Activated CD4-positive, alpha-beta T cell treated with anti-CD3 and anti-CD28 coated beads, Interleukin-2, Interleukin-4, amounts not matched to agents 100 ng/mL and 50 ng/mL, durations not matched to agents 16 hours and 8 hours (primary cell): ENCODE results near the gene LRRC27.
"Not testable (repeated sequence)": the region's sequence is repeated elsewhere in the genome, so short reads cannot be mapped to it uniquely, and the experiment has no call there.

Experiments used
- DNase-seq: peaks from one replicate; pipeline ENCODE4 v3.0.0-alpha.2; 2020; ENCODE audit warnings: low spot score

The LRRC27 gene

DNA sequence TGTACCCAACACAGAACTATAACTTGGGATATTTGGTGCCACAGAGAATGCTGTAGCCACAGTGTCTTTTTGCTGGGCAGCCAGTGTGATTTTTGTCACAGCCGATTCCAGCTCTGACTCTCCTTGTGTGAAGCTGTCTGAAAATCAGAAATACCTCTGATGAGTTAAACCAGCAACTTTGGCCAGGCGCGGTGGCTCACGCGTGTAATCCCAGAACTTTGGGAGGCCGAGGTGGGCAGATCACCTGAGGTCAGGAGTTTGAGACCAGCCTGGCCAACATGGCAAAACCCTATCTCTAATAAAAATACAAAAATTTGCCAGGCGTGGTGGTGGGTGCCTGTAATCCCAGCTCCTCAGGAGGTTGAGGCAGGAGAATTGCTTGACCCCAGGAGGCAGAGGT, 5.9 kb downstream of the LRRC27 start:
- not testable (repeated sequence) for DNase-seq

DNA sequence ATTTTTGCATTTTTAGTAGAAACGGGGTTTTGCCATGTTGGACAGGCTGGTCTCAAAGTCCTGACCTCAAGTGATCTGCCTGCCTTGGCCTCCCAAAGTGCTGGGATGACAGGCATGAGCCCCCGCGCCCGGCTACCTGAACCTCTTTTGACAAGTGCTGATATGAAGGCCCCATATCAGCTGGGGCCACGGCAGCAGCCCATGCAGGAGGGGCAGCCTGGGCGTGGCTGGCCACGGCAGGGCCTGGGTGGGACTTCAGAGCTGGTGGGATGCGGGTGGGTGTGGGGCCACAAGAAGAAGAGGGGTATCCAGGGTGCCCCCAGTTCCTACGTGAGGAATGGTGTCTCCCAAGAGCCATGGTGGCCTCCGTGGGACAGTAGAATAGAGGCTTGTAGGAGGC, 6.9 kb downstream of the LRRC27 start:
- no peak for DNase-seq

DNA sequence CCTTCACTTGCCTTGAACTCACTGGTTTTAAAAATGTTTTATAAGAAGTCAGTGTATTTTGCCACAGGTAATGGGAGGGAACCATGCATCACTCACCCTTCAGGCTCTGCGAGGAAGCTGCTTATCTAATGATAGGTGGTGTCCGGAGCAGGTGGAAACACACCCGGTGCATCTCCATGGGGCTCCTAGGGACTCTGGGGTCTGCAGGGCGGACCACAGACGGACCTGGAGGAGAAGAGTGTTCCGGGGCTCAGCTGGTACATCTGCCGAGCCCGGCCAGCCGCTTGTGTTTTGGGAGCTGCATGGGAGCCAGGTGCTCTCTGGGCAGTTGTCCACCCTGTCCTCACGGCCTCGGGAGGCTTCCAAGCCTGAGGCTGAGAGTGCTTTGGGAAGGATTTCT, 7.3 kb downstream of the LRRC27 start:
- DNase-seq: no peak

DNA sequence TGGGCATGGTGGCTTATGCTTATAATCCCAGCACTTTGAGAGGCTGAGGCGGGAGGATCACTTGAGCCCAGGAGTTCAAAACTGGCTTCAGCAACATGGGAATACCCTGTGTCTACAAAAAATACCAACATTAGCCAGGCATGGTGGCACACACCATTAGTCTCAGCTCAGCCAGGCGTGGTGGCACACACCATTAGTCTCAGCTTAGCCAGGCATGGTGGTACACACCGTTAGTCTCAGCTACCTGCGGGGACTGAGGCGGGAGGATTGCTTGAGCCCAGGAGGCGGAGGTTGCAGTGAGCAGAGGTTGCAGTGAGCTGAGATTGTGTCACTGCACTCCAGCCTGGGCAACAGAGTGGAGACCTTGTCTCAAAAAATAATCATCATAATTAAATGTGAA, 9.0 kb downstream of the LRRC27 start:
- no peak for DNase-seq

GRCh38 chr10:132341781-132342180, 9.8 kb downstream of the LRRC27 start:
- DNase-seq: no peak

DNA sequence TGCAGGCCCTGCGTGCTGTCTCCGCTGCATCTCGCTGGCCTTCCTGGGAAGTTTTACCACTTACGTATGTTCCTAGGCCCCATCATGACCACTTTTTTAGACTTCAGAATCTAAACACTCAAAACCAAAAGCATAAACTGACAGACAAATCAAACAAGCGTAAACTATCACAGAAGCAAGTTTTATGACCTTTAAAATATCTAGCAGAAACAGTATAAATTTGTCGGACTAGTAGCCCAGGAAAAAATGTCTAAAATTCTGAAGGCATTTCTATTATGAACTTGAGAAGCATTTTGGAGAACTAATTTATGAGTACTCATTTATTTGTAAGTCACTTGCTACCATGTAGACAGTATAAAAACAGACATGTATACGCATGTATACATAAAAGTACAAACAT, 10.6 kb downstream of the LRRC27 start:
- DNase-seq: no peak

- no peak for DNase-seq
Measured at GRCh38 chr10:132344386-132344785, 12.4 kb downstream of the LRRC27 start.

DNA sequence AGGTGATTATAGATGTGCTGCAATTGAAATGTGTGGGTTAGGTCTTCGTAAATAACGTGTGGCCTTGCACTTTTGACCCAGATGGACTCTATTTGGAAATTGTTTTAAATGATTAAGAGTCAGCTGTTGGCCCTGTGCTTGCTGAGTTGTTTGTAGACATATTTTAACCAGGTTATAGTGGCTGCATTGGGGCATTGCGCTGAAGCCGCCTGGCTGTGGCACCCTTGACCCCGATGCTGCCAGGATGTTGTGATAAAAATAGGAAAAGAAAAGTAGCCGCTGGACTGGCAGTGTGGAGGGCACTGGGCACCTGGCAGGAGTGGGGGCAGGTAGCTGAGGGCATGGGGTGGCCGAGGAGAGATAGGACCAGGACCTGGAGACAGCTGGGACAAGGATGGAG, 13.4 kb downstream of the LRRC27 start:
- no peak for DNase-seq

GRCh38 chr10:132346806-132347205, 14.8 kb downstream of the LRRC27 start:
- DNase-seq: no peak

DNA sequence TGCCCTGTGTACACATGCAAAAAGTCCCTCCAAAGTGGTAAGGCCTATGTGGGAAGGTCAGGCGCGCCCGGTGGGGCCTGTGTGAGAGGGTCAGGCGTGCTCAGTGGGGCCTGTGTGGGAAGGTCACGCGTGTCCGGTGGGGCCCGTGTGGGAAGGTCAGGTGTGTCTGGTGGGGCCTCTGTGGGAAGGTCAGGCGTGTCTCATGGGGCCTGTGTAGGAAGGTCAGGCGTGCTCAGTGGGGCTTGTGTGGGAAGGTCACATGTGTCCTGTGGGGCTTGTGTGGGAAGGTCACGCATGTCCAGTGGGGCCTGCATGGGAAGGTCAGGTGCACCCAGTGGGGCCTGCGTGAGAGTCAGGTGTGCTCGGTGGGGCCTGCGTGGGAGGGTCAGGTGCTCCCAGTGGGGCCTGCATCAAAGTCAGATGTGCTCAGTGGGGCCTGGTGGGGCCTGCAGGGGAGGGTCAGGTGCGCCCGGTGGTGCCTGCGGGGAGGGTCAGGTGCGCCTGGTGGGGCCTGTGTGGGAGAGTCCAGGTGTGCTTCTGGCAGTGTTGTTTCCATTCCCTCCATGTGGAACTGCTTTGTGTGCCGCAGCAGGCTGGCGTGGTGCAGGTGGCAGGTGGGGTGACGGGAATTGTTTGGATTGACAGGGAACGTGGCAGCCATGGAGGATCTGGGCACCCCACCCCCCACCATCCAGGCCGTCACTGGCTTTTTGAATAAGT, 15.4 kb downstream of the LRRC27 start:
- DNase-seq: no peak

- no peak for DNase-seq
Measured at GRCh38 chr10:132347931-132348267, 15.9 kb downstream of the LRRC27 start.

- DNase-seq: no peak
Measured at GRCh38 chr10:132349766-132350165, 17.8 kb downstream of the LRRC27 start.

DNA sequence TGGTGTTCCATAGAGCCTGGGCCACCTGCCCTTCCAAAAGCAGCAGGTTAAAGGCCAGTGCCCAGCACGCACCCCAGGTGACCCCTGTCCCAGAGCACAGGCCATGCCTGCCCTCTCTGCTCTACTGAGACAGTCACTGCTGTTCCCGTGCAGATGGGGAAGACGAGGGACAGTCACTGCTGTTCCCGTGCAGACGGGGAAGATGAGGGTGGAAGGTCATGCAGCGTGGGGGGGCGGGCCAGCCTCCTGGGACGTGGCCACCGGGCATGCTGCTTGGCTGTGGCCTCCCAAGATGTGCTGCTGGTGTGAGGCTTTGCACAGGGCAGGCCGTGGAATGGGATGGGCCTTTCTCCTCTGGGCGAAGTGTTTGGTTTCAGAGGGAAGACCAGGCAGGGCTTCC, 18.4 kb downstream of the LRRC27 start:
- no peak for DNase-seq

- DNase-seq: no peak
Measured at GRCh38 chr10:132350946-132351345, 19.0 kb downstream of the LRRC27 start.

DNA sequence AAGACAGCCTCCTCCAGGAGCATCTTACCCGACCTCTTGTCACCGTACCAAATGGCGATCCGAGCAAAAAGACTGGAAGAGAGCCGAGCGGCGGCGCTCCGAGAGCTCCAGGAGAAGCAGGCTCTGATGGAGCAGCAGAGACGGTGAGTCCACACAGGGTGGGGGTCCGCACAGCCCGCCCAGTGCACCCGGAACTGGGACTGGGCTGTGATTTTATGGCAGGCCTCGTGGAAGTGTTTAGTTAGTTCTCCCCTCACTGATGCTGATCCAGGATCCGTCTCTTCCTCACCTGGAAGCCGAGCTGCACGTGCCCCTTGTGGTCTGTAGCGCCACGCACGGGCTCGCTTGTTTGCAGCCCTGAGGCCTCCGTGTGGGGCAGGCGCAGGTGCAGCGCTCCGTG, 19.6 kb downstream of the LRRC27 start:
- DNase-seq: no peak

DNA sequence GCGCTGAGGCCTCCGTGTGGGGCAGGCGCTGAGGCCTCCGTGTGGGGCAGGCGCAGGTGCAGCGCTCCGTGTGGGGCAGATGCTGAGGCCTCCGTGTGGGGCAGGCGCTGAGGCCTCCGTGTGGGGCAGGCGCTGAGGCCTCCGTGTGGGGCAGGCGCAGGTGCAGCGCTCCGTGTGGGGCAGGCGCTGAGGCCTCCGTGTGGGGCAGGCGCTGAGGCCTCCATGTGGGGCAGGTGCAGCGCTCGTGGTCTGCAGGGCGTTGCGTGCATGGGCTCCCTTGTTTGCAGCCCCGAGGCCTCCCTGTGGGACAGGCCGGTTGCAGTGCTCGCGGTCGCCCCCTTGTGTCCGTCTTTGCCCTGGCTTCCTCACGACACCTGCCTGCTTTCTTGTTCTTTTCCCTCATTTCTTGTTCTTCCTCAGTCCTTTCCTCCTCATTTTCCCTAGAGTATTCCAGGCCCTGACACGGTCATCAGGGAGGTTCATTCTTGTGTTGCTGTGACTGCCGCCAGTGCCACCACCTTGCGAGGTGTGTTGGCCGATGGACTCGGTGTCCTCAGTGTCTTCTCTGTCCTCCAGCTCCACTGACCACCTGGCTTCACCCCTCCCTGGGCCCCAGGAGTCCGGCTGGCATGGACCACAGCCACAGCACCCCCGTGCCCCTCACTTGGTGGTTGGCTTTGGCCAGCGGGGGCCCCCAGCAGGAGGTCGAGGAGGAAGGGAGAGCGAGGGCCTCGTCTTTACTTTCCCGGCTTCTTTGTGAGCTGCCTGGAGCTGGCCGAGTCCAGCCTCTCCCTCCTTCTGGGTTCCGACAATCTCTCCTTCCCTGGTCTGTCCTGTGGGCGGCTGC, 20.7 kb downstream of the LRRC27 start:
- peak; percentile 73 for DNase-seq

- DNase-seq: no peak
Measured at GRCh38 chr10:132353456-132354355, 21.7 kb downstream of the LRRC27 start.

DNA sequence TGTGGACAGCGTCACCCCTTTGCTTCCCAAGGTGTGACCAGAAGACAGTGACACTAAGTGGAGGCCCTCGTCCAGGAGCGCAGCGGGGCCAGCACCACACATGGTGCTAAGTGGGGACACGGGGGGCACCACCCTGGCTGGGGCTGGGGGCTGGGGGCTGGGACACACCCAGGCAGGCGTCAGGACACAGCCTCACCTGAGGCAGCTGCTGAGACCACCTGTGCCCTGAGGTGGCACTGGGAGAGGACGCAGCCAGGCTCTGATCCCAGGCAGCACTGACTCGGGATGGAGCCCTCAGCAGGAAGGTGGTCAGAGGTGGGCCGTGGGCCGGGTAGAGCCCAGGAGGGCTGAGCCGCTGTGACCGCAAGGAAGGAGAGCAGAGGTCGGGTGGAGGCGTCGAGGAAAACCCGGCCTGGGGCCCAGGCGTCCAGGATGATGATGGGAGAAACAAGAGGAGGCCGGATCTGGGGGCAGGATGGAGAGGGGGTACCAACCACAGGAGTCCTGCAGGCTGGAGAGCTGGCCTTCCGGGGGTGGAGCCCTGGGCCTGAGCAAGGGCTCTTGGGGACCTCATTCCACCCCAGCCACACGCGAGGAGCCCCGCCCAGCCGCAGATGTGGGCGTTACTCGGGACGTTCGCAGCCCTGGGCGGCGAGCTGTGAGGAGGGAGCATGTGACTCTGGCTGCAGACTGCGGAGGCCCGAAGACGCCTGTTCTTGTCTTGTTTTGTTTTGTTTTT, 22.5 kb downstream of the LRRC27 start:
- no peak for DNase-seq

DNA sequence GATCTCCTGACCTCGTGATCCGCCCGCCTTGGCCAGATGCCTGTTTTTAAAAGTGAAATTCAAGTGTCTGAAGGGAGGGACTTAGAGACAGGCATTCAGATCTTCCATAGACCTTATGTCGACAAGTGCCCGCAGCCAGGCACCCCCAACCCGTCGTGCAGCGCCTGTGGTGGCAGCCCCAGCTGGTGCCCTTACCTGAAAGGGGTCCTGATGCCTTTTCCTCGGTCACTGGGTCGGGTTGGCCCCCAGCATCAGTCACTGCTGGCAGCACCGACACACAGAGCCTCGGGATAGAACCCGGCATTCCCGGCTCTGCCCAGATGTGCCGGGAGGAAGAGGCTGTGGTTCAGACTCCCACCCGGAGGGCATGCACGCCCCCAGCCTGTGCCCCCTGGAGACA, 23.3 kb downstream of the LRRC27 start:
- DNase-seq: no peak

DNA sequence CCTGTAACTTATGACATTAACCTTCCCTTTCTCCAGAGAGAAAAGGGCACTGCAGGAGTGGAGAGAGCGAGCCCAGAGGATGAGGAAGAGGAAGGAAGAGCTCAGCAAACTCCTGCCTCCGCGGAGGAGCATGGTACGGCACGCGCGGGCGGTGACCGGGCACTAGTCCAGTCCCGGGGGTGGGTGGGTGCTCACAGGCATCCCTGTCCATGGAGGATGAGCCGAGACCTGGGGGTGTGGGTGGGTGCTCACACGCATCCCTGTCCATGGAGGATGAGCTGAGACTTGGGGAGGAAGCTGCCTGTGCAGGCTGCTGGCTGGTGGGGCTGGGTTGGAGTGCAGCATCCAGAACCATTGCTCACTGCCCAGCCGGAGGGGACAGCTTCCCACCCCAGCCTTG, 23.8 kb downstream of the LRRC27 start:
- no peak for DNase-seq

DNA sequence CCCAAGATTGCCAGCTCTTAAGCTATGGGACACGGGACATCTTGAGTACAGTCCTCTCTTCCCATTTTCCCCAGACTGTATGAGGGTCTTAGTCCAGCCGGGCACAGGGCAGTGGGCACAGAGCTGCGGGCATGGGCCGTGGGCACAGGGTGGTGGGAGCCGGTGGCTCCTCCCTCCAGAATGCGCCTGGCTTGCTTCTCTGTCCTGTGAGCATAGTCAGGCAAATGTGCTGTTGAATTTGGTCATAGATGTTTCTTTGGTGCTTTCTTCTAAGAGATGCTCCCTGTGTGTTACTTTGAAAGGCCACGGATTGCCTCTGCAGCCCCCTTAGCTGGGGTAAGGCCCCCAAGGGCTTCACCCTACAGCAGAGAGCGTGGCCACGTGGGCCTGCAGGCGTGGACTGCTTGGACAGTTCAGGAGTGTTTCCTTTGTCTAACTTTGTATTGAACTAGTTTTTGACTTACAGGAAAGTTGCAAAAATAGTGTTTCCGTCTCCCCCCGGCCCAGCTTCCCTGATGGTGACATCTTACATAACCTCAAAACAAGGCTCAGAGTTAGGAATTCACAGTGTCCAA, 24.7 kb downstream of the LRRC27 start:
- DNase-seq: no peak
